Transverse colon (tissue), 4 donors: ENCODE results near the gene MAL.

ENCODE experiments used
- POLR2A ChIP-seq: fragments of 450-650 bp; IDR thresholded peaks from one replicate; pipeline ENCODE4 v1.6.1; 2016; ENCODE audit warnings: antibody characterized with exemption, mild to moderate bottlenecking, moderate library complexity
- POLR2AphosphoS5 ChIP-seq, 3 donors: sonication (generic); formaldehyde crosslinking; IDR thresholded peaks; one replicate each; pipeline ENCODE4 v1.6.1; 2016; ENCODE audit warnings: antibody characterized with exemption in 3 of 3
- TF ChIP-seq, protein P1 (sequence below), 5 experiments: fragments of 200-600 bp in 3 of 5; fragments of 450-650 bp in 2 of 5; sonication (generic) in 3 of 5; IDR thresholded peaks; 1 replicate in 2 of 5; 2 replicates in 3 of 5; pipeline ENCODE4 v1.5.1; 2016 to 2017; ENCODE audit warnings: antibody characterized with exemption in 5 of 5, inconsistent platforms in 3 of 5, mild to moderate bottlenecking in 2 of 5, moderate library complexity in 1 of 5

DNA sequence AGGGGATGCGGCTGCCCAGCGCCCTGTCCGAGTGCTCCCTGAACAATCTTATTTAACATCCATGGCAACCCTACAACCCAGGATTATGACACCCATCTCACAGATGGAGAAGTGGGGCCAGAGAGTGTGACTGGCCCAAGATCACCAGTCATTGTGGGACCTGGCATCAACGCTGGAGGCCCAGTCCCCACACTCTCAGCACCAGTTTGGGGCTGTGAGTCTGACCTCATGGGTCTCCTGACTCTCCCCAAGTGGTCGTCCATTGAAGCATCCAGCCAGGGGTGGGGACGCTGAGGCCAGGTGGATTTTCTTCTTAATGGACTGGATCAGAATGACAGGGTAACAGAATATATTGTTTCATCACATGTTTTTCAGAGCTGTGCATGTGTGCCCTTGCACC lies 24.5 kb downstream of the MAL start:
- TF ChIP-seq POLR2A (no peak), POLR2AphosphoS5 (IDR thresholded peaks at IDR 0.05) (no peak)
- TF ChIP-seq, protein P1, sequence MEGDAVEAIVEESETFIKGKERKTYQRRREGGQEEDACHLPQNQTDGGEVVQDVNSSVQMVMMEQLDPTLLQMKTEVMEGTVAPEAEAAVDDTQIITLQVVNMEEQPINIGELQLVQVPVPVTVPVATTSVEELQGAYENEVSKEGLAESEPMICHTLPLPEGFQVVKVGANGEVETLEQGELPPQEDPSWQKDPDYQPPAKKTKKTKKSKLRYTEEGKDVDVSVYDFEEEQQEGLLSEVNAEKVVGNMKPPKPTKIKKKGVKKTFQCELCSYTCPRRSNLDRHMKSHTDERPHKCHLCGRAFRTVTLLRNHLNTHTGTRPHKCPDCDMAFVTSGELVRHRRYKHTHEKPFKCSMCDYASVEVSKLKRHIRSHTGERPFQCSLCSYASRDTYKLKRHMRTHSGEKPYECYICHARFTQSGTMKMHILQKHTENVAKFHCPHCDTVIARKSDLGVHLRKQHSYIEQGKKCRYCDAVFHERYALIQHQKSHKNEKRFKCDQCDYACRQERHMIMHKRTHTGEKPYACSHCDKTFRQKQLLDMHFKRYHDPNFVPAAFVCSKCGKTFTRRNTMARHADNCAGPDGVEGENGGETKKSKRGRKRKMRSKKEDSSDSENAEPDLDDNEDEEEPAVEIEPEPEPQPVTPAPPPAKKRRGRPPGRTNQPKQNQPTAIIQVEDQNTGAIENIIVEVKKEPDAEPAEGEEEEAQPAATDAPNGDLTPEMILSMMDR (IDR thresholded peaks at IDR 0.05): no peak
